ENCODE data around the gene ZNRF3.

The ZNRF3 gene

DNA sequence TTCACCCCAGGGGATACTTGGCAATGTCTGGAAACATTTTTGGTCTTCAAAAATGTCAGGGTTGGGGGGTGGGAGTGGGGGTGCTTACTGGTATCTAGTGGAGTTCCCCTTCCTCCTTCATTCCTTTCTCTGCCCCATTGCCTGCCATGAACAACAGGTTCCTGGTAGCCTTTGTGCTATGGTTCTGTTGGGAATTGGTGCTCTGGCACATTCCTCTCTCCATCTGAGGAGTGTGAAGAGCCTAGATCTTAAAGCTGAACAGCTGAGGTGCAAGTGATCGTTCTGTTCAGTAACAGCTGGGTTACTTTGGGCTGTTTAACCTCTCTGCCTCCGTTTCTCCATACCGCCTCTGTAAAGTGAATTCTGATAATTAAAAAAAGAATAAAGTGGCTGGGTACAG lies 114.0 kb downstream of the ZNRF3 start:
- H3K9ac ChIP-seq (ENCODE audit: insufficient read length, low read depth): no peak overlapping the region
- peaks cover 26% of the 10 kb centered on the region for H3K36me3 ChIP-seq (ENCODE audit: insufficient read depth, insufficient read length, low read length)
- H3K4me3 ChIP-seq (ENCODE audit: insufficient read length, low read depth): no peak overlapping the region
- no peak for TF ChIP-seq ZNF274 (IDR thresholded peaks at IDR 0.05; ENCODE audit: low read depth, low read length)
- TF ChIP-seq YY1 (IDR thresholded peaks at IDR 0.05; ENCODE audit: insufficient read depth, insufficient read length): no peak
- no peak for TF ChIP-seq SUZ12 (IDR thresholded peaks at IDR 0.05; ENCODE audit: extremely low read depth, insufficient read depth, insufficient read length)
- no peaks in the 10 kb centered on the region for H3K4me1 ChIP-seq (ENCODE audit: insufficient read depth, insufficient read length)
- H3K27me3 ChIP-seq (ENCODE audit: insufficient read depth, insufficient read length): no peaks in the 10 kb centered on the region
- H3K9me3 ChIP-seq (ENCODE audit: insufficient read depth, low read length): no peaks in the 10 kb centered on the region
- no peak for DNase-seq (ENCODE audit: low read depth, low spot score)

DNA sequence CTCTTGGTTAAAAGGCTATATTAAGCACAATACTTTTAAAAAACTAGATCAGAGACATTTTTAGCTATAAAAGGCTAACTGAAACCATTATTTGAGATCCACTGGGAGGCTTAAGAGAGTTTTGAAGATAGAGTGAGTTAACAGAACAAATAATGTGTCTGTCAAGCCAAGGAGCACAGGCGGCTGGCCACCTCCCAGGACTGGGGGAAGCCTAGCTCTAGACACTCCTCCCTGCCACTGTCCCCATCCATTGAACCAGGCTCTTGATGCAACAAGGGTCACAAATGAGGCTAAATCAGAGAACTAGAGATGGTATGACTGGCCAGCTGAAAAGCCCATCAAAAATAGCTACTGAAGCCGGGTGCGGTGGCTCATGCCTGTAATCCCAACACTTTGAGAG lies 115.3 kb downstream of the ZNRF3 start:
- Histone ChIP-seq H3K4me3 (ENCODE audit: insufficient read length, low read depth) (no peak overlapping the region), H3K36me3 (ENCODE audit: insufficient read depth, insufficient read length, low read length) (peaks cover 13% of the 10 kb centered on the region), H3K27me3 (ENCODE audit: insufficient read depth, insufficient read length) (no peaks in the 10 kb centered on the region), H3K9ac (ENCODE audit: insufficient read length, low read depth) (no peak overlapping the region), H3K9me3 (ENCODE audit: insufficient read depth, low read length) (no peaks in the 10 kb centered on the region), H3K4me1 (ENCODE audit: insufficient read depth, insufficient read length) (peaks cover 3% of the 10 kb centered on the region)
- DNase-seq (ENCODE audit: low read depth, low spot score): no peak
- no peak for TF ChIP-seq ZNF274 (IDR thresholded peaks at IDR 0.05; ENCODE audit: low read depth, low read length)
- no peak for TF ChIP-seq YY1 (IDR thresholded peaks at IDR 0.05; ENCODE audit: insufficient read depth, insufficient read length)
- TF ChIP-seq SUZ12 (IDR thresholded peaks at IDR 0.05; ENCODE audit: extremely low read depth, insufficient read depth, insufficient read length): no peak

DNA sequence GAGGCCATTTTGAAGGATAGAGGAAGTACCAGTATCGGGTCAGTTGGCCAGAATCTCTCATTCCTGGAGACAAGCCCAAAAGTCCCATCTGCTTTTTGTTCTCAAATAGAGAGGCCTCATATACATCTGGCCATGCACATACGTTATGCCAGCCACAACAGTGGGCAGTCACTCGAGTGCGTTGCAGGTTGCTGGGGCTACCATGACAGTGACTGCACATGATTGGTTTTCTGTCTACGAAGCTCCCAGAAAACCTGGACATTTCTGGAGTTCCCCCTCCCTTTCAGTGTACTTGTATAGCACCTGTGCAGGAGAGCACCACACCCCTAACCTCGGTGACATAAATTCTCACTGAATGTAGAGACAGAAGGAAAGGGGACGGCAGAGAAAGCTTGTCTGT lies 116.1 kb downstream of the ZNRF3 start:
- TF ChIP-seq ZNF274 (IDR thresholded peaks at IDR 0.05; ENCODE audit: low read depth, low read length) (no peak), SUZ12 (IDR thresholded peaks at IDR 0.05; ENCODE audit: extremely low read depth, insufficient read depth, insufficient read length) (no peak), YY1 (IDR thresholded peaks at IDR 0.05; ENCODE audit: insufficient read depth, insufficient read length) (no peak)
- Histone ChIP-seq H3K9me3 (ENCODE audit: insufficient read depth, low read length) (no peaks in the 10 kb centered on the region), H3K36me3 (ENCODE audit: insufficient read depth, insufficient read length, low read length) (peaks cover 11% of the 10 kb centered on the region), H3K27me3 (ENCODE audit: insufficient read depth, insufficient read length) (no peaks in the 10 kb centered on the region), H3K4me3 (ENCODE audit: insufficient read length, low read depth) (no peak overlapping the region), H3K4me1 (ENCODE audit: insufficient read depth, insufficient read length) (peaks cover 8% of the 10 kb centered on the region), H3K9ac (ENCODE audit: insufficient read length, low read depth) (no peak overlapping the region)
- no peak for DNase-seq (ENCODE audit: low read depth, low spot score)

GRCh38 chr22:28999919-29000556 lies 116.7 kb downstream of the ZNRF3 start:
- Histone ChIP-seq H3K9ac (ENCODE audit: insufficient read length, low read depth) (no peak overlapping the region), H3K4me1 (ENCODE audit: insufficient read depth, insufficient read length) (peaks cover 8% of the 10 kb centered on the region), H3K9me3 (ENCODE audit: insufficient read depth, low read length) (no peaks in the 10 kb centered on the region), H3K36me3 (ENCODE audit: insufficient read depth, insufficient read length, low read length) (peaks cover 11% of the 10 kb centered on the region), H3K4me3 (ENCODE audit: insufficient read length, low read depth) (no peak overlapping the region), H3K27me3 (ENCODE audit: insufficient read depth, insufficient read length) (no peaks in the 10 kb centered on the region)
- no peak for TF ChIP-seq SUZ12 (IDR thresholded peaks at IDR 0.05; ENCODE audit: extremely low read depth, insufficient read depth, insufficient read length)
- TF ChIP-seq YY1 (IDR thresholded peaks at IDR 0.05; ENCODE audit: insufficient read depth, insufficient read length): no peak
- no peak for TF ChIP-seq ZNF274 (IDR thresholded peaks at IDR 0.05; ENCODE audit: low read depth, low read length)
- DNase-seq (ENCODE audit: low read depth, low spot score): no peak

GRCh38 chr22:29000641-29001040 lies 117.3 kb downstream of the ZNRF3 start:
- H3K4me1 ChIP-seq (ENCODE audit: insufficient read depth, insufficient read length): peaks cover 12% of the 10 kb centered on the region
- TF ChIP-seq ZNF274 (IDR thresholded peaks at IDR 0.05; ENCODE audit: low read depth, low read length) (no peak), YY1 (IDR thresholded peaks at IDR 0.05; ENCODE audit: insufficient read depth, insufficient read length) (no peak), SUZ12 (IDR thresholded peaks at IDR 0.05; ENCODE audit: extremely low read depth, insufficient read depth, insufficient read length) (no peak)
- no peak overlapping the region for H3K4me3 ChIP-seq (ENCODE audit: insufficient read length, low read depth)
- peaks cover 11% of the 10 kb centered on the region for H3K36me3 ChIP-seq (ENCODE audit: insufficient read depth, insufficient read length, low read length)
- no peak for DNase-seq (ENCODE audit: low read depth, low spot score)
- no peak overlapping the region for H3K9ac ChIP-seq (ENCODE audit: insufficient read length, low read depth)
- H3K9me3 ChIP-seq (ENCODE audit: insufficient read depth, low read length): no peaks in the 10 kb centered on the region
- H3K27me3 ChIP-seq (ENCODE audit: insufficient read depth, insufficient read length): no peaks in the 10 kb centered on the region

DNA sequence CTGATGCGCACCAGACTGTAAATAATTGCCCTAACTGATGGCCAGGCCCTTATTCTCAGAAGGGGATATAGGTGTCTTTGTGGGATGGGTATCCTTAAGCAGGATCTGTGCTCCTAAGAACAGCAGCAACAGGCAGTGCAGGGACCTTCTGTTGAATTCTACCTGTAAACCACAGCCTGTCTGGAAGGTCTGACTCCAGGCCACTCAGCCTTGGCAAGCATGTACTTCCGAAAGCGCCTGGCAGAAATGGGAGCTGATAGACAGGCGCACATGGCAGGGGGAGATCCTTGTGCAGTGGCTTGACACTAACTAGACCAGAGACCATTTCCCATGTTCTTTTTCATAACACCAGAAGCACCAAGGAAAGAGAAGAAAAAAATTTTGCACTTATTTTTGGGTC lies 119.2 kb downstream of the ZNRF3 start:
- Histone ChIP-seq H3K36me3 (ENCODE audit: insufficient read depth, insufficient read length, low read length) (peaks cover 3% of the 10 kb centered on the region), H3K4me3 (ENCODE audit: insufficient read length, low read depth) (no peak overlapping the region), H3K9me3 (ENCODE audit: insufficient read depth, low read length) (no peaks in the 10 kb centered on the region), H3K9ac (ENCODE audit: insufficient read length, low read depth) (no peak overlapping the region), H3K4me1 (ENCODE audit: insufficient read depth, insufficient read length) (peaks cover 12% of the 10 kb centered on the region), H3K27me3 (ENCODE audit: insufficient read depth, insufficient read length) (no peaks in the 10 kb centered on the region)
- TF ChIP-seq SUZ12 (IDR thresholded peaks at IDR 0.05; ENCODE audit: extremely low read depth, insufficient read depth, insufficient read length) (no peak), ZNF274 (IDR thresholded peaks at IDR 0.05; ENCODE audit: low read depth, low read length) (no peak), YY1 (IDR thresholded peaks at IDR 0.05; ENCODE audit: insufficient read depth, insufficient read length) (no peak)
- DNase-seq (ENCODE audit: low read depth, low spot score): no peak

- peaks cover 3% of the 10 kb centered on the region for H3K36me3 ChIP-seq (ENCODE audit: insufficient read depth, insufficient read length, low read length)
- no peak overlapping the region for H3K4me3 ChIP-seq (ENCODE audit: insufficient read length, low read depth)
- no peaks in the 10 kb centered on the region for H3K9me3 ChIP-seq (ENCODE audit: insufficient read depth, low read length)
- H3K4me1 ChIP-seq (ENCODE audit: insufficient read depth, insufficient read length): peaks cover 12% of the 10 kb centered on the region
- no peaks in the 10 kb centered on the region for H3K27me3 ChIP-seq (ENCODE audit: insufficient read depth, insufficient read length)
- TF ChIP-seq YY1 (IDR thresholded peaks at IDR 0.05; ENCODE audit: insufficient read depth, insufficient read length) (no peak), ZNF274 (IDR thresholded peaks at IDR 0.05; ENCODE audit: low read depth, low read length) (no peak), SUZ12 (IDR thresholded peaks at IDR 0.05; ENCODE audit: extremely low read depth, insufficient read depth, insufficient read length) (no peak)
- DNase-seq (ENCODE audit: low read depth, low spot score): no peak
- H3K9ac ChIP-seq (ENCODE audit: insufficient read length, low read depth): no peak overlapping the region
Observed at GRCh38 chr22:29003552-29003951, 120.2 kb downstream of the ZNRF3 start.

All from NT2/D1 (cell line).